Neural progenitor cell (in vitro differentiated cells): Measurements from ENCODE around the gene PDE1C. TPM values are rescaled to one million over a fixed set of nuclear protein-coding genes. Genes with fewer than 3 reads are reported as not detected.
A peak's percentile ranks its signal among the peaks of the same experiment; 100 is the strongest.

ENCODE experiments used
- DNase-seq: peaks from one replicate; pipeline ENCODE4 v3.0.0-alpha.2; 2016; ENCODE audit warnings: low spot score
- H2AFZ ChIP-seq: fragments of 200-600 bp; sonication (generic); replicated peaks from 2 replicates; pipeline ENCODE4 v1.6.1; 2016; ENCODE audit warnings: antibody characterized with exemption
- H3F3A ChIP-seq: fragments of 200-600 bp; sonication (generic); 2 replicates; pipeline ENCODE4 v1.6.1; 2016; ENCODE audit warnings: antibody characterized with exemption, low read depth
- H3K27ac ChIP-seq: fragments of 200-600 bp; sonication (generic); 2 replicates; pipeline ENCODE4 v1.5.1; 2016; ENCODE audit warnings: mild to moderate bottlenecking
- H3K27me3 ChIP-seq: fragments of 200-600 bp; sonication (generic); 2 replicates; pipeline ENCODE4 v1.6.1; 2016; ENCODE audit warnings: mild to moderate bottlenecking, moderate library complexity
- H3K36me3 ChIP-seq: fragments of 200-600 bp; sonication (generic); 2 replicates; pipeline ENCODE4 v1.5.1; 2016
- H3K4me1 ChIP-seq: fragments of 200-600 bp; sonication (generic); 2 replicates; pipeline ENCODE4 v1.6.1; 2016; ENCODE audit warnings: mixed run types
- H3K4me2 ChIP-seq: fragments of 200-600 bp; sonication (generic); 2 replicates; pipeline ENCODE4 v1.6.1; 2016
- H3K4me3 ChIP-seq: fragments of 200-600 bp; sonication (generic); 2 replicates; pipeline ENCODE4 v1.5.1; 2016
- H3K79me2 ChIP-seq: fragments of 200-600 bp; sonication (generic); 2 replicates; pipeline ENCODE4 v1.6.1; 2016; ENCODE audit warnings: low read depth
- H3K9ac ChIP-seq: fragments of 200-600 bp; sonication (generic); 2 replicates; pipeline ENCODE4 v1.6.1; 2016
- H3K9me3 ChIP-seq: fragments of 200-600 bp; sonication (generic); 2 replicates; pipeline ENCODE4 v1.5.1; 2016; ENCODE audit warnings: low read depth
- H4K20me1 ChIP-seq: fragments of 200-600 bp; sonication (generic); 2 replicates; pipeline ENCODE4 v1.6.1; 2016; ENCODE audit warnings: low read depth
- H3K27ac Mint-ChIP-seq: 3 replicates; pipeline ENCODE4 v1.8.0; 2021; ENCODE audit warnings: mixed read lengths
- H3K27me3 Mint-ChIP-seq: 2 replicates; pipeline ENCODE4 v1.8.0; 2022; ENCODE audit warnings: low read depth, mild to moderate bottlenecking, inconsistent platforms, moderate library complexity, mixed read lengths; ENCODE audit not compliant: insufficient read depth
- H3K36me3 Mint-ChIP-seq: 3 replicates; pipeline ENCODE4 v1.8.0; 2021; ENCODE audit warnings: mixed read lengths
- H3K4me1 Mint-ChIP-seq: 3 replicates; pipeline ENCODE4 v1.8.0; 2021; ENCODE audit warnings: mixed read lengths
- H3K4me3 Mint-ChIP-seq: 3 replicates; pipeline ENCODE4 v1.8.0; 2021; ENCODE audit warnings: mild to moderate bottlenecking, moderate library complexity, mixed read lengths
- H3K9me3 Mint-ChIP-seq: 3 replicates; pipeline ENCODE4 v1.8.0; 2020; ENCODE audit warnings: mixed read lengths
- EZH2 ChIP-seq: fragments of 200-600 bp; sonication (generic); IDR thresholded peaks from 2 replicates; pipeline ENCODE4 v1.6.1; 2017; ENCODE audit warnings: antibody characterized with exemption, mild to moderate bottlenecking, moderate library complexity
- EZH2phosphoT487 ChIP-seq: fragments of 200-600 bp; sonication (generic); IDR thresholded peaks from 2 replicates; pipeline ENCODE4 v1.6.1; 2017; ENCODE audit warnings: antibody characterized with exemption
- total RNA-seq: library from RNA; depleted of rRNA; stranded (reverse); fragments of >200 nt; gene quantifications from 2 replicates; pipeline ENCODE4 v1.2.3, GENCODE V29; 2015; ENCODE audit warnings: low replicate concordance
- TF ChIP-seq, protein P1 (sequence below): fragments of 200-600 bp; sonication (generic); IDR thresholded peaks from 2 replicates; pipeline ENCODE4 v1.5.1; 2017; ENCODE audit warnings: antibody characterized with exemption, mild to moderate bottlenecking

PDE1C gene
- total RNA-seq, 1 donor from 2014 or later: 0.54 TPM

DNA sequence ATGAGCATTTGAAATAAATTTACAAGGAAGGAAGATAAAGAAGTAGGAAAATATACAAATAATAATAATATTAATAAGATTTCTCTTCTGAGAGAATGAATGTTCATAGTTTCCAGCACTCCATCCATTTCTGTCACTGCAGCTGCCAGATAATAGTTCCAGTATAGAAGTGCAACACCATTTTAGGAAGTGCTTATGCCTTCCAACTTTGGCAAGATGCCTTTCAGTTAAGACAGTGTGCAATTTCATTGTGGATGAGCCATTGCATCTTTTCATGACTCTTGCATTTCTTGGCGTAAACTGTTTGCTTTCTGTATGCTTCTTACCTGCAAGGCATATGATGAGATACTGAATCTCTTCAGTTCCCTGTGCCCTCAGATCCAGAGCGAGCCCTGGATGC is 185.0 kb downstream of the PDE1C start:
- no peaks in the 10 kb centered on the region for H3K36me3 Mint-ChIP-seq

DNA sequence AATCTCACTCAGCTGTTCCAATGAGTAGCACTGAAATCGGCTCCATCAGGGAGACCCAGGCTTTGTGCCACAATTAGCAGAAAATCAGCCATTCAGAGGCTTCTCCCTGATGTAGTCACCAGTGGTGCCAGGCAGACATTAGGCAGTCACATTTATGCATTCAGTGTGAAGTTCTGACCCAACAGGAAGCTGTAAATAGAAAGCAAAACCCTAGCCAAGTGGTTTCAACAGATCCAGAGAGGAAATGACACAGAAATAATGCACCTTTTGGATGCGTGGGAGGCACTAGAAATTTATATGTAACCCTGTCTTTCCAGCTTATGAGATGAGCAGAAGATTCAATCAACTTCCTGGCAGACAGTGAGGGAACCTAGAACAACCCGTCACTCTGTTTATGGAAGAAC is 186.4 kb downstream of the PDE1C start:
- Histone ChIP-seq H3K9ac (no peak overlapping the region), H3F3A (no peaks in the 10 kb centered on the region), H3K36me3 (no peaks in the 10 kb centered on the region), H3K9me3 (no peaks in the 10 kb centered on the region), H3K4me1 (peaks cover 8% of the 10 kb centered on the region), H2AFZ (peak overlapping the region; percentile 60), H4K20me1 (no peaks in the 10 kb centered on the region), H3K4me3 (no peak overlapping the region), H3K79me2 (no peaks in the 10 kb centered on the region), H3K27ac (no peak overlapping the region), H3K27me3 (no peaks in the 10 kb centered on the region), H3K4me2 (no peak overlapping the region)
- H3K4me3 Mint-ChIP-seq: no peak overlapping the region
- no peak for DNase-seq
- no peak overlapping the region for H3K27ac Mint-ChIP-seq
- H3K9me3 Mint-ChIP-seq: peaks cover 12% of the 10 kb centered on the region
- H3K4me1 Mint-ChIP-seq: no peaks in the 10 kb centered on the region
- H3K27me3 Mint-ChIP-seq: peaks cover 2% of the 10 kb centered on the region
- no peaks in the 10 kb centered on the region for H3K36me3 Mint-ChIP-seq
- TF ChIP-seq, protein P1, sequence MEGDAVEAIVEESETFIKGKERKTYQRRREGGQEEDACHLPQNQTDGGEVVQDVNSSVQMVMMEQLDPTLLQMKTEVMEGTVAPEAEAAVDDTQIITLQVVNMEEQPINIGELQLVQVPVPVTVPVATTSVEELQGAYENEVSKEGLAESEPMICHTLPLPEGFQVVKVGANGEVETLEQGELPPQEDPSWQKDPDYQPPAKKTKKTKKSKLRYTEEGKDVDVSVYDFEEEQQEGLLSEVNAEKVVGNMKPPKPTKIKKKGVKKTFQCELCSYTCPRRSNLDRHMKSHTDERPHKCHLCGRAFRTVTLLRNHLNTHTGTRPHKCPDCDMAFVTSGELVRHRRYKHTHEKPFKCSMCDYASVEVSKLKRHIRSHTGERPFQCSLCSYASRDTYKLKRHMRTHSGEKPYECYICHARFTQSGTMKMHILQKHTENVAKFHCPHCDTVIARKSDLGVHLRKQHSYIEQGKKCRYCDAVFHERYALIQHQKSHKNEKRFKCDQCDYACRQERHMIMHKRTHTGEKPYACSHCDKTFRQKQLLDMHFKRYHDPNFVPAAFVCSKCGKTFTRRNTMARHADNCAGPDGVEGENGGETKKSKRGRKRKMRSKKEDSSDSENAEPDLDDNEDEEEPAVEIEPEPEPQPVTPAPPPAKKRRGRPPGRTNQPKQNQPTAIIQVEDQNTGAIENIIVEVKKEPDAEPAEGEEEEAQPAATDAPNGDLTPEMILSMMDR: no peak
- TF ChIP-seq EZH2phosphoT487 (no peak), EZH2 (no peak)

More for the DNA sequence above, 185.0 kb downstream of the PDE1C start:
- DNase-seq: no peak
- Histone ChIP-seq H3K9ac (no peak overlapping the region), H3K9me3 (no peaks in the 10 kb centered on the region), H3K36me3 (no peaks in the 10 kb centered on the region), H3K27ac (no peak overlapping the region), H3K79me2 (no peaks in the 10 kb centered on the region), H3K4me3 (no peak overlapping the region), H3F3A (no peaks in the 10 kb centered on the region), H2AFZ (no peak overlapping the region), H4K20me1 (no peaks in the 10 kb centered on the region), H3K27me3 (no peaks in the 10 kb centered on the region), H3K4me1 (peaks cover 8% of the 10 kb centered on the region), H3K4me2 (no peak overlapping the region)
- H3K27me3 Mint-ChIP-seq: peaks cover 2% of the 10 kb centered on the region
- H3K9me3 Mint-ChIP-seq: peaks cover 12% of the 10 kb centered on the region
- no peak overlapping the region for H3K27ac Mint-ChIP-seq
- TF ChIP-seq EZH2phosphoT487: no peak
- TF ChIP-seq, protein P1: no peak
- TF ChIP-seq EZH2: no peak
- no peak overlapping the region for H3K4me3 Mint-ChIP-seq
- H3K4me1 Mint-ChIP-seq: no peaks in the 10 kb centered on the region

DNA sequence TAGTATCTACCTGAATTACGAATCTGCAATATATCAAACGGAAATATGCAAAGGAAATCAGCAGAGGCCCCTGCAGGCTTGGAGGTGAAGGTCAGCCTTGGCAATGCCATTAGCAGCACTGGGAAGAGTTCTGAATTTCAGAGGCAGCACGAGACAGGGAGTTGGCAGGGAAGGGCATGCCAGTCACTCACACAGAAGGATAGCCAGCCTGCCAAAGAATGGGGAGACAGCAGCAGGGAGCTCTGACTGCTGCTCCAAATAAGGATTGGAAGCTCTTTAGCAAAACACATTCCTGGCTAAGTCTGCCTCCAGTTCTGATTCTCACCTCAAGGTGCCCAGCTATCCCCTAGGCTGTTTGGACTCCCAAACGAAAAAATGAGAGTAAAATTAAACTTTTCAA is 188.0 kb downstream of the PDE1C start:
- Mint-ChIP-seq H3K4me3 (no peak overlapping the region), H3K4me1 (no peaks in the 10 kb centered on the region), H3K27ac (no peak overlapping the region), H3K27me3 (peaks cover 2% of the 10 kb centered on the region), H3K36me3 (no peaks in the 10 kb centered on the region), H3K9me3 (peaks cover 9% of the 10 kb centered on the region)
- H4K20me1 ChIP-seq: no peaks in the 10 kb centered on the region
- H2AFZ ChIP-seq: no peak overlapping the region
- no peaks in the 10 kb centered on the region for H3K27me3 ChIP-seq
- H3K4me1 ChIP-seq: peaks cover 8% of the 10 kb centered on the region
- no peak overlapping the region for H3K4me2 ChIP-seq
- no peak overlapping the region for H3K27ac ChIP-seq
- H3K36me3 ChIP-seq: no peaks in the 10 kb centered on the region
- H3F3A ChIP-seq: no peaks in the 10 kb centered on the region
- no peak overlapping the region for H3K4me3 ChIP-seq
- H3K79me2 ChIP-seq: no peaks in the 10 kb centered on the region
- no peak overlapping the region for H3K9ac ChIP-seq
- TF ChIP-seq, protein P1: no peak
- TF ChIP-seq EZH2phosphoT487: no peak
- TF ChIP-seq EZH2: no peak
- H3K9me3 ChIP-seq: no peaks in the 10 kb centered on the region
- peak; percentile 15 for DNase-seq
